Lung (tissue), 12 donors: ENCODE results near the gene TMEM86A. TPM values are rescaled to one million over a fixed set of nuclear protein-coding genes. Genes with fewer than 3 reads are reported as not detected.

ENCODE experiments used
- ATAC-seq: fragments of 200-7000 bp; cut with Tn5 transposase; one replicate; pipeline ENCODE4 v1.9.1; 2020; ENCODE audit warnings: moderate number of reproducible peaks; ENCODE audit not compliant: insufficient read depth, low FRiP score
- DNase-seq, 3 donors: peaks; one replicate each; pipeline ENCODE4 v3.0.0-alpha.2; 2013 to 2017
- H3K27ac ChIP-seq, 2 donors: one replicate each; pipeline ENCODE4 v1.5.1; 2013; ENCODE audit warnings: mild to moderate bottlenecking in 2 of 2, moderate library complexity in 2 of 2, control low read depth in 1 of 2, inconsistent platforms in 1 of 2, low read depth in 1 of 2, low read length in 1 of 2
- H3K27me3 ChIP-seq, 3 donors: one replicate each; pipeline ENCODE4 v1.5.1; 2013; ENCODE audit warnings: low read length in 2 of 3; ENCODE audit not compliant: control insufficient read depth in 3 of 3, insufficient read depth in 3 of 3
- H3K36me3 ChIP-seq, 4 donors: one replicate each; pipeline ENCODE4 v1.5.1; 2013; ENCODE audit warnings: low read length in 4 of 4, mild to moderate bottlenecking in 1 of 4, moderate library complexity in 1 of 4; ENCODE audit not compliant: control insufficient read depth in 4 of 4, insufficient read depth in 4 of 4
- H3K4me1 ChIP-seq, 5 donors: one replicate each; pipeline ENCODE4 v1.5.1; 2013; ENCODE audit warnings: low read length in 5 of 5, mild to moderate bottlenecking in 2 of 5, moderate library complexity in 1 of 5; ENCODE audit not compliant: control insufficient read depth in 5 of 5, insufficient read depth in 5 of 5
- H3K4me3 ChIP-seq: one replicate; pipeline ENCODE4 v1.5.1; 2013; ENCODE audit warnings: mild to moderate bottlenecking, control low read depth, moderate library complexity
- H3K9ac ChIP-seq, 2 donors: one replicate each; pipeline ENCODE4 v1.5.1; 2013; ENCODE audit warnings: low read length in 2 of 2, control low read depth in 1 of 2; ENCODE audit not compliant: insufficient read depth in 1 of 2
- H3K9me3 ChIP-seq, 4 donors: one replicate each; pipeline ENCODE4 v1.5.1; 2013; ENCODE audit warnings: low read length in 3 of 4, mild to moderate bottlenecking in 1 of 4, moderate library complexity in 1 of 4; ENCODE audit not compliant: control insufficient read depth in 4 of 4, insufficient read depth in 3 of 4
- WGBS, 2 donors: extraction: QIAGEN DNeasy Blood & Tissue Kit; methylation state at CpG; one replicate each; pipeline ENCODE4 v1.1.7; 2013; 5-methylcytosine and 5-hydroxymethylcytosine counted together
- polyA plus RNA-seq, 2 donors: library from polyadenylated mRNA; stranded (reverse); fragments of 200-250 nt; gene quantifications; one replicate each; pipeline ENCODE4 v1.2.1, GENCODE V29; 2013
- total RNA-seq, 2 donors: library from RNA; depleted of rRNA in 1 of 2; stranded (reverse); fragments of >200 nt in 1 of 2; gene quantifications; one replicate each; pipeline ENCODE4 v1.2.1, GENCODE V29; 2014 to 2021
- TF ChIP-seq, protein P1 (sequence below): IDR thresholded peaks from 2 replicates; pipeline ENCODE4 v1.5.1; 2012; ENCODE audit warnings: mild to moderate bottlenecking; ENCODE audit errors: control extremely low read depth, extremely low read depth
- donor health status: control.
- donor health status: control.
- donor health status: Bipolar disorder and iron deficiency.
- donor health status: healthy.
- donor health status: DM: yes; HTN: yes; CAD: no.

TMEM86A gene
- total and polyA plus RNA-seq, 4 donors: 1.9 to 8.9 (median 2.9) TPM

GRCh38 chr11:18692941-18693760 lies 5.4 kb upstream of the TMEM86A start:
- no peak overlapping the region for H3K9ac ChIP-seq
- no peaks in the 10 kb centered on the region for H3K9me3 ChIP-seq
- TF ChIP-seq, protein P1, sequence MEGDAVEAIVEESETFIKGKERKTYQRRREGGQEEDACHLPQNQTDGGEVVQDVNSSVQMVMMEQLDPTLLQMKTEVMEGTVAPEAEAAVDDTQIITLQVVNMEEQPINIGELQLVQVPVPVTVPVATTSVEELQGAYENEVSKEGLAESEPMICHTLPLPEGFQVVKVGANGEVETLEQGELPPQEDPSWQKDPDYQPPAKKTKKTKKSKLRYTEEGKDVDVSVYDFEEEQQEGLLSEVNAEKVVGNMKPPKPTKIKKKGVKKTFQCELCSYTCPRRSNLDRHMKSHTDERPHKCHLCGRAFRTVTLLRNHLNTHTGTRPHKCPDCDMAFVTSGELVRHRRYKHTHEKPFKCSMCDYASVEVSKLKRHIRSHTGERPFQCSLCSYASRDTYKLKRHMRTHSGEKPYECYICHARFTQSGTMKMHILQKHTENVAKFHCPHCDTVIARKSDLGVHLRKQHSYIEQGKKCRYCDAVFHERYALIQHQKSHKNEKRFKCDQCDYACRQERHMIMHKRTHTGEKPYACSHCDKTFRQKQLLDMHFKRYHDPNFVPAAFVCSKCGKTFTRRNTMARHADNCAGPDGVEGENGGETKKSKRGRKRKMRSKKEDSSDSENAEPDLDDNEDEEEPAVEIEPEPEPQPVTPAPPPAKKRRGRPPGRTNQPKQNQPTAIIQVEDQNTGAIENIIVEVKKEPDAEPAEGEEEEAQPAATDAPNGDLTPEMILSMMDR: no peak
- peaks cover 0 to 3% (median 0%) of the 10 kb centered on the region in 5 donors for H3K4me1 ChIP-seq
- no peaks in the 10 kb centered on the region for H3K27me3 ChIP-seq
- WGBS, 2 donors: 65 to 76% methylated on average over 9 of the region's 9 CpGs
- H3K4me3 ChIP-seq: no peak overlapping the region
- ATAC-seq: no peak
- H3K36me3 ChIP-seq: no peaks in the 10 kb centered on the region
- no peak overlapping the region for H3K27ac ChIP-seq
- no peak for DNase-seq

- Histone ChIP-seq H3K9me3 (no peaks in the 10 kb centered on the region), H3K9ac (no peak overlapping the region), H3K27me3 (no peaks in the 10 kb centered on the region), H3K36me3 (peaks cover 0 to 5% (median 2%) of the 10 kb centered on the region in 4 donors), H3K4me3 (no peak overlapping the region), H3K27ac (no peak overlapping the region), H3K4me1 (peaks cover 0 to 25% (median 12%) of the 10 kb centered on the region in 5 donors)
- TF ChIP-seq, protein P1: no peak
- ATAC-seq (no peak), DNase-seq (no peak)
- WGBS, 2 donors: 90 to 97% methylated on average over 2 of the region's 2 CpGs
Observed at GRCh38 chr11:18696638-18697225, 1.8 kb upstream of the TMEM86A start.

GRCh38 chr11:18697576-18697975 lies 1.0 kb upstream of the TMEM86A start:
- WGBS, 2 donors: 81 to 85% methylated on average over 4 of the region's 4 CpGs
- peaks cover 0 to 12% (median 2%) of the 10 kb centered on the region in 4 donors for H3K36me3 ChIP-seq
- DNase-seq: no peak
- H3K27ac ChIP-seq: peak overlapping the region in 1 of 2 donors; percentile 49
- no peak overlapping the region for H3K4me3 ChIP-seq
- TF ChIP-seq, protein P1: no peak
- ATAC-seq: no peak
- H3K27me3 ChIP-seq: no peaks in the 10 kb centered on the region
- H3K4me1 ChIP-seq: peaks cover 0 to 25% (median 12%) of the 10 kb centered on the region in 5 donors
- no peak overlapping the region for H3K9ac ChIP-seq
- no peaks in the 10 kb centered on the region for H3K9me3 ChIP-seq
